AG09309 (cell line): ENCODE results near the gene PID1.

Experiments used
- DNase-seq: peaks from one replicate; pipeline ENCODE4 v3.0.0-alpha.2; 2010; ENCODE audit warnings: low read depth
- H3K4me3 ChIP-seq: 2 replicates; pipeline ENCODE4 v1.5.1; 2011; ENCODE audit warnings: mild to moderate bottlenecking, low read depth, low read length, moderate library complexity; ENCODE audit not compliant: control insufficient read depth
- CTCF ChIP-seq: IDR thresholded peaks from 2 replicates; pipeline ENCODE4 v1.5.1; 2011; ENCODE audit warnings: mild to moderate bottlenecking, low read depth, low read length, inconsistent platforms; ENCODE audit not compliant: insufficient read depth, control insufficient read depth; ENCODE audit errors: missing control alignments

The PID1 gene

GRCh38 chr2:229064749-229065148 lies 206.3 kb downstream of the PID1 start:
- no peak overlapping the region for H3K4me3 ChIP-seq
- DNase-seq = no peak
- TF ChIP-seq CTCF = no peak

DNA sequence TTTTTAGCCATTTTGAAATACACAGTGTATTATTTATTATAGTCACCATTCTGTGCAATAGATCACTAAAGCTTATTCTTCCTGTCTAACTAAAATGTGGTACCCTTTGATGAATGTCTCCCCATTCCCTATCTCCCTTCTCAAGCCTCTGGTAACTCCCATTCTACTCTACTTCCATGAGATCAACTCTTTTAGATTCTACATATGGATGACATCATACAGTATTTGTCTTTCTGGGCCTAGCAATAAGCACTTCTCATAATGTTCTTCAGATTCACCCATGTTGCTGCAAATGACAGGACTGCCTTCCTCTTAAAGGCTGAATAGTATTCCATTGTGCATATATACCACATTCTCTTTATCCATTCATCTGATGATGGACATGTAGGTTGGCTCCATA lies 210.9 kb downstream of the PID1 start:
- DNase-seq = no peak
- no peak overlapping the region for H3K4me3 ChIP-seq
- TF ChIP-seq CTCF = no peak

DNA sequence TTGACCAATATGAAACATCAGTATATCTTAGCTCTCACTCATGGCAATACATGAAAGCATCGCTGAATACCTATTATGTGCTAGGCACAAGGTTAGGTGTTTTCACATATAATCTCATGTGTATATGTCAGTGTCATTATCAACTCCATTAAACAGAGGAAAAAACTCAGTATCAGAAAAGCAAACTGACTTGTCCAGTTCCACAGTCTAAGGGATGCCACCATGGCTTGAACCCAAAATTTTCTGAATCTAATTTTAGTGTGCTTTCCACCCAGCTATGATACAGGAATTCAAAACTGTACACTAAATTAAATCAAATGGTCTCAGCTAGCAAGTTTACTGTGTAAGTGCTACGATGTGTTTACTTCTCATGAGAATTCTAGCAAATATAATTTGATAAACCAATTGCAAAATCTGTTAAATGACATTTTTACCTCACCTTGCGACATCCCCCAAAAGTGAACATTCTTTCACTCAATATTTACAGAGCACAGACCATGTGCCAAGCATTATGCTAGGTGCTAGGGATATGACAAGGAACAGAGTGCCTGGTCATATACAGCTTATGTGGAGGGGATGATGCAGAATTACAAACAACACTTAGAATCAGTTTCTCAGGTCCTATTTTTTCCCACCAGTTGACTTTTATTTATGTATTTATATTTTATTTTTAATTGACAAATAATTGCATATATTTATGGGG lies 211.6 kb downstream of the PID1 start:
- TF ChIP-seq CTCF = no peak
- no peak overlapping the region for H3K4me3 ChIP-seq
- no peak for DNase-seq

DNA sequence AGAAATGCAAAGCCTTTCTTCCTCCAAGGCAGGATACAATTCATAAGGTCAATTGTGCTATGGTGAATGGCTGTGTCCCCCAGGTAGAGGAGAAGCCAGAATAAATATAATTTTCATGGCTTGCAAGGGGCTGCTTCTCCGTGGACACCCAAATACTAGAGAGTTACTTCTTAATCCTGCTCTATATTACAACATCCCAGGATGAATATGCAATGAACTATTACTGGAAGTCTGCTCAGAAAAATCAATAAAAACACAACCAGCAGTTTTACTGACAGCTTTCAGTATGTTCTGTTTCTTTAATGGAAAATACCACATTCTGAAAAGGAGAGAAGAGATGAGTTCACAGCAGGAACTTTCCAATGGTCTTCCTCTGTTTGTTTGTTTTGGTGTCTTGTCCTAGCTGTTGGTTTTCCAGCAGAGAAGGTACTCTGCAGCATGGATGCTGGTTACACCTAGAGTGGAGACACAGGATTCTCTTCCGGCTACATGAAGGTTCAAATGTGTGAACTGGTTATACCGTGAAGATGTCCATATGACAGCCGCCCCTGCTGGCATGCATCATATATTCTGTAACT lies 213.0 kb downstream of the PID1 start:
- no peak overlapping the region for H3K4me3 ChIP-seq
- TF ChIP-seq CTCF = no peak
- DNase-seq = no peak

- no peak for DNase-seq
- H3K4me3 ChIP-seq = no peak overlapping the region
- TF ChIP-seq CTCF = no peak
Measured at GRCh38 chr2:229054311-229054710, 216.8 kb downstream of the PID1 start.

DNA sequence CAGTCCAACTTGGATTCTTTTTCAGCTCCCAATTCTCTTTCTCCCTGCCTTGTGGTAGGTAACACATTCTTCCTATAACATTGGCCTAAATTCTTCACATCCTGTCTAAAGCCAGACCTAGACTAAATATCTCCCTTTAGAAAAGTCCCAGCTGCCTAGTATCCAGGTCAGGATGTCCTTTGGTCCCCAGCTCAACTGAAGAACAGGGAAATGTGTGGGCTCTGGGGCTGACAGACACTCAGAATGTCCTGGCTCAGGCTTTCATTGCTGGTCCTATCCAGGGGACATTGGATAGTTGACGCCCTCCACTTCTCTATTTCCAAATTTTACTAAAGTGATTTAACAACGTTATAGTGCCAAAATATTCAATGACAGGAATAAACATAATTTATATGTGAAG lies 219.3 kb downstream of the PID1 start:
- no peak for TF ChIP-seq CTCF
- no peak overlapping the region for H3K4me3 ChIP-seq
- DNase-seq = no peak

- no peak overlapping the region for H3K4me3 ChIP-seq
- no peak for TF ChIP-seq CTCF
- DNase-seq = no peak
Measured at GRCh38 chr2:229050133-229050532, 221.0 kb downstream of the PID1 start.
